Esophagus (tissue), 2 donors: ENCODE data around the gene ITPR1. TPM values are rescaled to one million over a fixed set of nuclear protein-coding genes. Genes with fewer than 3 reads are reported as not detected.

ENCODE experiments used
- H3K27ac ChIP-seq, 2 donors: one replicate each; pipeline ENCODE4 v1.5.1; 2013; ENCODE audit warnings: low read depth in 2 of 2, mild to moderate bottlenecking in 2 of 2, inconsistent platforms in 1 of 2, low read length in 1 of 2, moderate library complexity in 1 of 2
- H3K27me3 ChIP-seq, 2 donors: one replicate each; pipeline ENCODE4 v1.6.1; 2013; ENCODE audit warnings: low read length in 2 of 2, control low read depth in 1 of 2, mild to moderate bottlenecking in 1 of 2; ENCODE audit not compliant: insufficient read depth in 2 of 2, control insufficient read depth in 1 of 2
- H3K36me3 ChIP-seq, 2 donors: one replicate each; pipeline ENCODE4 v1.6.1; 2013; ENCODE audit warnings: low read length in 1 of 2; ENCODE audit not compliant: control insufficient read depth in 2 of 2, insufficient read depth in 2 of 2
- H3K4me1 ChIP-seq, 2 donors: one replicate each; pipeline ENCODE4 v1.6.1; 2013; ENCODE audit warnings: low read length in 1 of 2; ENCODE audit not compliant: control insufficient read depth in 2 of 2, insufficient read depth in 2 of 2
- H3K4me3 ChIP-seq, 2 donors: one replicate each; pipeline ENCODE4 v1.5.1; 2013; ENCODE audit warnings: low read length in 2 of 2, mild to moderate bottlenecking in 2 of 2, low read depth in 1 of 2, moderate library complexity in 1 of 2
- H3K9me3 ChIP-seq, 2 donors: one replicate each; pipeline ENCODE4 v1.6.1; 2013; ENCODE audit warnings: mild to moderate bottlenecking in 2 of 2, low read depth in 1 of 2, low read length in 1 of 2, moderate library complexity in 1 of 2; ENCODE audit not compliant: control insufficient read depth in 2 of 2, insufficient read depth in 1 of 2
- WGBS, 2 donors: extraction: QIAGEN DNeasy Blood & Tissue Kit; methylation state at CpG; one replicate each; pipeline ENCODE4 v1.1.7; 2013; 5-methylcytosine and 5-hydroxymethylcytosine counted together
- polyA plus RNA-seq, 2 donors: library from polyadenylated mRNA; stranded (reverse); fragments of 200-250 nt; gene quantifications; one replicate each; pipeline ENCODE4 v1.2.3, GENCODE V29; 2013
- donor health status: healthy with polysubstance abuse.
- donor health status: Bipolar disorder and iron deficiency.

ITPR1 gene
- polyA plus RNA-seq, 2 donors = 7.5 to 16.3 TPM

DNA sequence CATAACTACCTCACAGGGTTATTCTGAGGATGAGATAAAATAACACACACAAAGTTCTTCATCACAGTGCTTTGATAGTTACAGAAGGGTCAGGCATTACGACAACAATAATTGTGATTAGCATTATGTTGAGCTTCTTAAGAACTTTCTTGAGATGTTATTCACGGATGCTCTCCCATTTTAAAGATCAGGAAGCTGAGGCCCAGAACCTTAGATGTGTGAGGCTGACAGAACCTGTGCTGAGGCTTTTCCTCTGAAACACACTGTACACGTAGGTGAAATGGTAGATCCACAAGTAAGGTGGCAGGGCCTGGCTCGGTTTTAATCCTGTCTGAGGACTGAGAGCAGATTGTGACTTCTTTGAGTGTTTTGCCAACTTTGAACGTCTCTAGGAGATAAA, 274.9 kb downstream of the ITPR1 start:
- Histone ChIP-seq H3K36me3 (peaks cover 0 to 3% of the 10 kb centered on the region in 2 donors), H3K27ac (no peak overlapping the region), H3K4me1 (peaks cover 2 to 15% of the 10 kb centered on the region in 2 donors), H3K9me3 (peaks cover 0 to 3% of the 10 kb centered on the region in 2 donors), H3K27me3 (no peaks in the 10 kb centered on the region), H3K4me3 (no peak overlapping the region)
- 82 to 92% methylated on average over 5 of the region's 5 CpGs for WGBS, 2 donors

DNA sequence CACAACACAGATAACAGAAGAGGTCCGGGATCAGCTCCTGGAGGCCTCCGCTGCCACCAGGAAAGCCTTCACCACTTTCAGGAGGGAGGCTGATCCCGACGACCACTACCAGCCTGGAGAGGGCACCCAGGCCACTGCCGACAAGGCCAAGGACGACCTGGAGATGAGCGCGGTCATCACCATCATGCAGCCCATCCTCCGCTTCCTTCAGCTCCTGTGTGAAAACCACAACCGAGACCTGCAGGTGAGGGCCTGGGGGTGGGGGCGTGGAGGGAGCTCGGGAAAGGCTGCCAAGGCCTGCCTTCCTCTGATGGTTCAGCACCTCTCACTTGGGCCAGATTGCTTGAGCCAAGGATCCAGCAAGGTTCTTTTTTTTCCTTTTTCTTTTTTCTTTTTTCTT, 275.4 kb downstream of the ITPR1 start:
- no peak overlapping the region for H3K4me3 ChIP-seq
- peaks cover 0 to 3% of the 10 kb centered on the region in 2 donors for H3K36me3 ChIP-seq
- peaks cover 3 to 16% of the 10 kb centered on the region in 2 donors for H3K4me1 ChIP-seq
- no peak overlapping the region for H3K27ac ChIP-seq
- 89 to 90% methylated on average over 12 of the region's 12 CpGs for WGBS, 2 donors
- peaks cover 0 to 3% of the 10 kb centered on the region in 2 donors for H3K9me3 ChIP-seq
- H3K27me3 ChIP-seq = no peaks in the 10 kb centered on the region

DNA sequence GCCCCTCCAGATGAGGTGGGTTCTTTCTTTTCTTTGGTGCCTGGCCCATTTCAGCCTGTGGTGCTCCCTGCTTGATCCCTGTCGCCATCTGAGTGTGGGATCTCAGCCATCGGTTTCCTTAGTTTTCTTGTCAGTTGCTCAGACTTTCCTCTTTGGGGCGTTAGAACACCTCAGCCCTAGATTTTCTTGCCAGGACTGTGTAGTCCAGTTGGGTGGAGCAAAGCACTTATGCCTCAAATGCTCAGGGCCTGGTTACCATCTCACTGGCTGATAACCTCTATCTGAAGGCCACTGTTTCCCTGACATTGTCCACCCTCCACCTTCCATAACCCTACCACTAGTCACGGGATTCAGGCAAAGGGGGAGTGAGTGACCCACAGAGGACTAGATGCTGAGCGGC, 277.4 kb downstream of the ITPR1 start:
- peaks cover 3 to 19% of the 10 kb centered on the region in 2 donors for H3K4me1 ChIP-seq
- no peak overlapping the region for H3K4me3 ChIP-seq
- no peaks in the 10 kb centered on the region for H3K27me3 ChIP-seq
- H3K36me3 ChIP-seq = peaks cover 0 to 3% of the 10 kb centered on the region in 2 donors
- 88 to 89% methylated on average over 5 of the region's 5 CpGs for WGBS, 2 donors
- H3K9me3 ChIP-seq = no peaks in the 10 kb centered on the region
- H3K27ac ChIP-seq = peak overlapping the region in 1 of 2 donors; percentile 50

DNA sequence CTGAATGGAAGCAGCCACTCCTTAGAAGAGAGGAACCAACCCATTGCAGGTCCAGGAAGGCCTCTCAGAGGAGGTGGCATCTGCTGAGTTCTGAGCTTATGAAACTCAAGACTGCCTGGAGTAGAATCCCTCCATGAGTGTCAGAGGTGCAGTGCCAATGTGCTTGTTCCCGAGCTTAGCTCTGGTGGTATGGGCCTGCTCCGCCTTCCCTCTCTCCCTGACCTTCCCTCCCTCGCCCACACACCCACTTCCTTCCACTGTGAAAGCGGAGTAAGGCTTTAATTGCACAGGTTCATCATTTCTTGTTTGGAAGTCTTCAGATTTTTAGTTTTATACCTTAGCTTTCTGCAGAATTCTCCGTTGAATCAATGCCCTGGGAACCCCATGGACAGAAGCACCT, 278.1 kb downstream of the ITPR1 start:
- Histone ChIP-seq H3K4me1 (peaks cover 3 to 19% of the 10 kb centered on the region in 2 donors), H3K36me3 (peaks cover 0 to 3% of the 10 kb centered on the region in 2 donors), H3K4me3 (no peak overlapping the region), H3K27ac (peak overlapping the region; percentile 26 to 50), H3K9me3 (no peaks in the 10 kb centered on the region), H3K27me3 (no peaks in the 10 kb centered on the region)
- WGBS, 2 donors = 74 to 79% methylated on average over 5 of the region's 5 CpGs

DNA sequence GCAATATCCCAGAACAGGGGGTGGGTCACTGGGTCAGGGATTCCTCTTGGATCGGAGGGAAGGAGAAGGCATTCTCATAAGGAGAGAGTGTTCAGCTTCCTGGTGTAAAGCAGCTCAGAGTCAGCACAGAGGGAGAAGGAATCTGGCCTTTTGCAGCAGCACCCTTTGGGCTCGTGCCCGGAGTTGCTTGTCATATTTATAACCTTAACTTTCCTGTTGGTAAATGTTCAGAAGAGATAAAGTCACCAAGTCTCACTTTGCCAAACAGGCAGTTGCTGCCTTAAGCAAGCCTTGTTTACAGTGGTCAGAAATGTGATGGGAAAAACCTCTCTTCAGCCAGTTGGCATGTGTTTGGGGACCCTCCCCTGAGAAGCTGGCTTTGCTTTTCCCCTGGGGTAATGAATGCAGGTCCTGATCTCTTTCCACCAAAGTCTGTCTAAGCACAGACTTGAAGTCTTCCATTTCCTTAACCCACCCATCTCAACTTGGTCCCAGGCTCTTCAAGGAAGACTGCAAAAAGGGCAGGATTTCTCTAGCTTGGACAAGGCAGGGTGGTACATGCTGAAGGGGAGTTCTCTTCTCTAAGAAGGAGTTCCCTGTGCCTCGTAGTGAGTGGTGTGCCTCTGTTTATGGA, 279.1 kb downstream of the ITPR1 start:
- 16 to 23% methylated on average over 4 of the region's 4 CpGs for WGBS, 2 donors
- Histone ChIP-seq H3K4me1 (peaks cover 3 to 19% of the 10 kb centered on the region in 2 donors), H3K9me3 (no peaks in the 10 kb centered on the region), H3K4me3 (no peak overlapping the region), H3K27me3 (no peaks in the 10 kb centered on the region), H3K36me3 (no peaks in the 10 kb centered on the region), H3K27ac (peak overlapping the region; percentile 84 to 94)

DNA sequence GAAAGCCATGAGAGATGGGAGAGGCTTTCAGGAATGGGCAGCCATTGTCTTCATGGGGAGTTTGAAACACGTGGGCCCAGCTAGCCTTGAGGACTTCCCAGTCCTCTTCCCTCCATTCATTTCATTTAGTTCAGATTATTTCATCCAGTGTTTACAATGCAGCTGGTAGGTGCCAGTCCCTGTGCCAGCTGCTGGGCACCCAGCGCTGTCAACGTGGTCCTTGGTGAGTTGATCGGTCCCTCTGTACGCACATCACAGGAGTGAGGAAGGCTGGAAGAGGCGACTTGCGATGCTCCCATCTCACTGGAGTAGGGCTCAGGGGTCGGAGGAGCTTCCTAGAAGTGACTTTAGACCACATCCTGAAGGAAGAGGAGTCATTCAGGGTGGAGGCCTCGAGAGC, 279.7 kb downstream of the ITPR1 start:
- Histone ChIP-seq H3K36me3 (no peaks in the 10 kb centered on the region), H3K9me3 (no peaks in the 10 kb centered on the region), H3K4me1 (peaks cover 3 to 19% of the 10 kb centered on the region in 2 donors), H3K4me3 (no peak overlapping the region), H3K27ac (peak overlapping the region; percentile 84 to 94), H3K27me3 (no peaks in the 10 kb centered on the region)
- 86 to 94% methylated on average over 9 of the region's 9 CpGs for WGBS, 2 donors

DNA sequence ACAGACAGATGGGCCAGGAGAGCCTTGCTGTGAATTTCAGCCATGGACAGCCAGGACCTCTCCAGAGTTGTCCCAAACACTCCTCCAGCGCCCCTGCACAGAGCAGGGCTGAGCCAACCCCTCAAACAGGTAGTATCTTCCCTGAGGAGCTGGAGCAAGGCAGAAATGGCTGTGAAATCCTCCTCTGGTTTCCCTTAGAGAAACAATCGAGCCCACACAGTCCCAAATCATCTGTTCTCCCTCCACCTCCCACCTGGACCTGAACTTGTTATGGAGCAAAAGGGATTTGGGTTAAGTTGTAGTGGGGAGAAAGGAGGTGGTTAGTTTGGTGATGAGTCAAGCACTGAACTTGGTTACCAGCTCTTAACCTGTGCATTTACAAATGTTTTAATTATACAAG, 280.4 kb downstream of the ITPR1 start:
- 75 to 85% methylated on average over 2 of the region's 2 CpGs for WGBS, 2 donors
- Histone ChIP-seq H3K27me3 (no peaks in the 10 kb centered on the region), H3K4me3 (no peak overlapping the region), H3K36me3 (no peaks in the 10 kb centered on the region), H3K9me3 (no peaks in the 10 kb centered on the region), H3K4me1 (peaks cover 3 to 19% of the 10 kb centered on the region in 2 donors), H3K27ac (peak overlapping the region in 1 of 2 donors; percentile 54)

DNA sequence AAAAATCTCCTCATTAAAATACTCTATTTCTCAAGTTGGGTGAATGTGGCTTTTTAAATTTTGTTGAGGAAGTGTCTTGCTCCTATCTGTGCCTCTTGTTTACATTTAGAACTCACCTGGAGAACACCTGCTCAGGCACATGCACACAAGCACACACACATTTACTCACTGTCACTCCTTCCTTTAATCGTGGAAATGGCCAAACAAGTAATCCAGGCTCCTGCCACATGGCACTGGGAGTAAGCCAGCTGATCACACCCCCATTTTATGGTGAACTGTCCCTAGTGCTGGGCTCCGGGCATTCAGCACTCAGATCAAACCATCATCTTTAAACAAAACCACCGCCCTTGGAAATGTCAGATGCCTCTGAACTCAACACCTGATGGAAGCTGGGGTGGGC, 281.4 kb downstream of the ITPR1 start:
- no peaks in the 10 kb centered on the region for H3K36me3 ChIP-seq
- 61 to 75% methylated on average over 3 of the region's 3 CpGs for WGBS, 2 donors
- H3K9me3 ChIP-seq = no peaks in the 10 kb centered on the region
- H3K4me3 ChIP-seq = no peak overlapping the region
- H3K27me3 ChIP-seq = no peaks in the 10 kb centered on the region
- peaks cover 3 to 24% of the 10 kb centered on the region in 2 donors for H3K4me1 ChIP-seq
- peak overlapping the region; percentile 56 to 71 for H3K27ac ChIP-seq

DNA sequence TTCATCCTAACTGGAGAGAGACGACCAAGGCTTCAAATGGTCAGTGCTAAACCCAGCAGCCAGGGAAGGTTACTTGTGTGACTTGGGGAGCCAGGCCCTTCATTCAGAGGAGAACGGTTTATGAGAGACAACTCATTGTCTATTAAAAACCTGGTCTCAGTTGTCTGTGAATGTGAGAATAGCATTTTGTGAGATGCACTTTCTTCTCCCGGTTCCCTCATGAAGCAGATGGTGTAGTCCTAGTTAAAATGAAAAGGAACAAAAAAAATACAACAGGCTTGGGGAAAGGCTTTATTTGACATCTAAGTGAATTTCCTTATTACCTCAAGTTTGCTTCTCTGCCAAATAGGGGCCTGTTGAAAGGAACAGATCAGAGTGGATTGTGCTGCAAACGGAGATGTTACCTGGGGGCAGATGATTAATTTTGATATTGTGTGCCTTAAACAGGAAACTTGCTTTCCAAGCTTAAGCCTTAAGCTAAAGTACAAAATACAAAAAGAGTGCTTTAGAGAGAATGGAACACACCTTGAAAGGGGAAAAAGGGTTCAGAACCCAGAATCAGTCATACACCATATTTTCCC, 283.3 kb downstream of the ITPR1 start:
- WGBS, 2 donors = 43 to 57% methylated on average over 4 of the region's 4 CpGs
- H3K4me3 ChIP-seq = no peak overlapping the region
- H3K4me1 ChIP-seq = peaks cover 3 to 14% of the 10 kb centered on the region in 2 donors
- H3K27me3 ChIP-seq = no peaks in the 10 kb centered on the region
- peak overlapping the region; percentile 83 to 87 for H3K27ac ChIP-seq
- no peaks in the 10 kb centered on the region for H3K36me3 ChIP-seq
- H3K9me3 ChIP-seq = no peaks in the 10 kb centered on the region
